ENCODE data around the gene CDH26. TPM values are rescaled to one million over a fixed set of nuclear protein-coding genes. Genes with fewer than 3 reads are reported as not detected.

Gene CDH26
- polyA plus RNA-seq, result not detected

DNA sequence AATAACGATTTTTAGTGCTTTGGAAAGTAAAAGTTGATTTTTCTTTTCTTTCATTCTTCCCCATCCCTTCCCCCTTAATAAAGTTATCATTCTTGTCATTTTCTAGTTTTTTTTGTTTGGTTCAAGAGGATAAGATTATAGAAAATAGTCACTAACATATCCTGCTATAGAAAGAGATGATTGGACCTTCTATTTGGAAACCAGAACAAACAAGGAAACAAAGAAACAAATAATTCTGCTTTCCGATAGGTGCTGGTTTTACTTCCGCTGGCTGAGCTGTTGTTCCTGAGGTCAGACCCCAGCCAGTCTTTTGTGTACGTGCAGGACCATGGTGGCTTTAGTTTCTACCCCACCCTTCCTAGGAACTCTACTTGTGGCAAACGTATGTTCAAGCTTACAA is at the start of gene CDH26:
CDH26 (plus strand) TSS at position 301 of the 400 bp plus-strand sequence. CDS start 304 bp downstream, outside the sequence.
- H3K4me3 Mint-ChIP-seq, result no peak within 1 kb of the TSS
- H3K27me3 Mint-ChIP-seq, result no peaks in the 10 kb centered on the region
- H3K27ac Mint-ChIP-seq, result peak within 1 kb of the TSS in 1 of 3 donors; percentile 50

DNA sequence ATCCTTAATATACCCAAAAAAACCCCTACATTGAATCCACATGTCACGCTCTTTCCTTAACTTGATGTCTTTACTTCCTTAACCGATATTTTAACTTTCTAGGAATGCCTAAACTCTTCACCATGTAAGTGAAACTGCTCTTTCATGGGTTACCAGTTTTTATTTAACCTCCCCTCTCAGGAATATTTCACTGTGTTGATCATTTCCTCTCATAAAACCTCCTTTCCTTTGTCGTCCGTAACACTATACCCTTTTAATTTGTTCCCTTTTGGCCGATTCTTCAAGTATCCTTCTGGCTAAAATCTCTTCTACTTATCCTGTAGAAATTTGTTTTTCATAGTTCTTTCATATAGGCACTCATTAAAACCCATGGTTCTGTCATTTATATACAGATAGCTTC is 49.4 kb upstream of the CDH26 start:
- Mint-ChIP-seq H3K4me3 (no peak overlapping the region), H3K36me3 (peaks cover 3% of the 10 kb centered on the region), H3K27me3 (no peaks in the 10 kb centered on the region), H3K9me3 (no peaks in the 10 kb centered on the region), H3K4me1 (peaks cover 0 to 6% (median 6%) of the 10 kb centered on the region in 3 donors), H3K27ac (no peak overlapping the region)

More for the DNA sequence above, at the start of gene CDH26:
- Mint-ChIP-seq H3K9me3 (no peaks in the 10 kb centered on the region), H3K36me3 (no peaks in the 10 kb centered on the region), H3K4me1 (no peaks in the 10 kb centered on the region)

DNA sequence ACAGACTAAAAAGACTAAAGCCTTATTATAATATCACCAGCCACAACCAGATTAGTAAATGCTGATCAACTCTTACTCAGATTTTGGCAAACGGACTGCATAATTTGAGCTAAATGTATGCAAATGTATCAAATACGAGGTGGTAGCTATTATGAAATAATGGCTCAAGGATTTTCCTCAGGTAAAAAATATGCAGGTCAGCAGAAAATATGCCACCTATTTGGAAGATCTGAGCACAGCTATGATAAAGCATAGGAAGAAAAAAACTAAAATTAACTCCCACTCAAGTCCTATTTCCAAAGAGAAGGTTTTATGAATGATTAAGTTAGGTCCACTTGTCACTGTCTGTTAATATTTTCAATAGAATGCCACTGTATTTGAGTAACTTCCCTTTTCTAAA is 47.2 kb upstream of the CDH26 start:
- Mint-ChIP-seq H3K27ac (no peak overlapping the region), H3K4me3 (no peak overlapping the region), H3K36me3 (peaks cover 3% of the 10 kb centered on the region), H3K27me3 (no peaks in the 10 kb centered on the region), H3K9me3 (no peaks in the 10 kb centered on the region), H3K4me1 (peaks cover 0 to 6% (median 6%) of the 10 kb centered on the region in 3 donors)

DNA sequence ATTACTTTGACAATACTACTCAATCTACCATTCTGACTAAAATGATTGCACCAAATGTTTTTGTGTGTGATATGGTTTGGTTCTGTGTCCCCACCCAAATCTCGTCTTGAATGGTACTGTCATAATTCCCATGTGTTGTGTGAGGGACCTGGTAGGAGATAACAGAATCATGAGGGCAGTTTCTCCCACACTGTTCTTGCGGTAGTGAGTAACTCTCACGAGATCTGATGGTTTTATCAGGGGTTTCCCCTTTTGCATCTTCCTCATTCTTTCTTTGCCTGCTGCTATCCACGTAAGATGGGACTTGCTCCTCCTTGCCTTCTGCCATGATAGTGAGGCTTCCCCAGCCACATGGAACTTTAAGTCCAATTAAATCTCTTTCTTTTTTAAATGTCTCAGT is 45.6 kb upstream of the CDH26 start:
- H3K9me3 Mint-ChIP-seq, result no peaks in the 10 kb centered on the region
- H3K36me3 Mint-ChIP-seq, result no peaks in the 10 kb centered on the region
- no peak overlapping the region for H3K27ac Mint-ChIP-seq
- peaks cover 0 to 6% (median 6%) of the 10 kb centered on the region in 3 donors for H3K4me1 Mint-ChIP-seq
- H3K27me3 Mint-ChIP-seq, result no peaks in the 10 kb centered on the region
- no peak overlapping the region for H3K4me3 Mint-ChIP-seq

DNA sequence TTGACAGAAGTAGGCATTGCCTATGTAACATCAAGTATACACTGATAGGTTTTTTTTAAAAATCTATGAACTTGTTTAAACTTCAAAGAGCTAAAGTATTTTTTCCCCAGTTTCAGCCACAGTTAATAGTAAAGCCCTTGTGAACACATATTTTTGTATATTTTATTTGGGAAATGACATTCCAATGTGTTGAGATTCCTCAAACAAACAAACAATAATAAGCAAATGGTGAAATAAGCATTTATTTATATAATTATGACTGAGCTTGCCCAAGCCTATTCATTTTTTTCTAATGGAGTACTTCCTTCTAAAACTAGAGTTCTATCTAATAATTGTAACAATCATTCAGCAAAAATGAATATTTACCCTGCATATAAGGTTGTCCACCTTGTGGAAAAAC is 37.3 kb upstream of the CDH26 start:
- Mint-ChIP-seq H3K9me3 (no peaks in the 10 kb centered on the region), H3K4me3 (no peak overlapping the region), H3K27ac (no peak overlapping the region), H3K27me3 (peaks cover 1% of the 10 kb centered on the region), H3K4me1 (peaks cover 0 to 2% (median 0%) of the 10 kb centered on the region in 3 donors), H3K36me3 (peaks cover 1% of the 10 kb centered on the region)

DNA sequence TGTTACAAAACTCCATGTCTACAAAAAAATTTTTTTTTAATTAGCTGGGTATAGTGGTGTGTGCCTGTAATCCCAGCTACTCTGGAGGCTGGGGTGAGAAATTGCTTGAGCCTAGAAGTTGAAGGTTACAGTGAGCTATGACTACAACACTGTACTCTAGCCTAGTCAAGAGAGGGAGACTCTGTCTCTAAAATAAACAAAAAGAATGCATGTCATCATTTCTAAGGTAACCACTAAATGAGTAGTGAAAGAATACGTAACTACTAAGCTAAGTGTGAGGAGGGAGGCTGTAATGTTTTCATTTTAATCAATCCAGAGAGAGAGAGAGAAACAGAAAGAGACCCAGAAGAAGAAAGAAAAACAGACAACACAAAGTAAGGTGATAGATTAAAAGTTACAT is 34.7 kb upstream of the CDH26 start:
- Mint-ChIP-seq H3K4me1 (peaks cover 0 to 2% (median 0%) of the 10 kb centered on the region in 3 donors), H3K36me3 (peaks cover 1% of the 10 kb centered on the region), H3K9me3 (no peaks in the 10 kb centered on the region), H3K27ac (no peak overlapping the region), H3K27me3 (peaks cover 1% of the 10 kb centered on the region), H3K4me3 (no peak overlapping the region)

DNA sequence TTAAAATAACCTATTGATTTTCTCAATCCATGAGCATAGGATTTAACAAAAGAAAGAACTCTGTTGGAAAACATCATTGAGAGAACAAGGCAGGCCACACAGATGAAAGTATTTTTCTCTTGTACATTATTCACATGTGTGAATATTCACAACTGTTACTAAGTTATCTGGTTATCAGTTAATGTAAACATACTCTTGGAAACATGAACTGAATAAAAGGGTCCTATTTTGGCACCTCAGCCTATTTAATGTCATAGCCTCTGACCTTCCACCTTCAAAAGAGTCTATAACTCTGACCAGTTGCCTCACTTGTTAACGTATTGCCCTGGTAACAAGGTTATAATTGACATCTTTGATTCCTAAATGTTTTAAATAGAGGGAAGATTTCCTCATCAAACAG is 32.9 kb upstream of the CDH26 start:
- Mint-ChIP-seq H3K4me3 (no peak overlapping the region), H3K27me3 (peaks cover 1% of the 10 kb centered on the region), H3K27ac (no peak overlapping the region), H3K4me1 (peaks cover 0 to 2% (median 0%) of the 10 kb centered on the region in 3 donors), H3K36me3 (no peaks in the 10 kb centered on the region), H3K9me3 (no peaks in the 10 kb centered on the region)

DNA sequence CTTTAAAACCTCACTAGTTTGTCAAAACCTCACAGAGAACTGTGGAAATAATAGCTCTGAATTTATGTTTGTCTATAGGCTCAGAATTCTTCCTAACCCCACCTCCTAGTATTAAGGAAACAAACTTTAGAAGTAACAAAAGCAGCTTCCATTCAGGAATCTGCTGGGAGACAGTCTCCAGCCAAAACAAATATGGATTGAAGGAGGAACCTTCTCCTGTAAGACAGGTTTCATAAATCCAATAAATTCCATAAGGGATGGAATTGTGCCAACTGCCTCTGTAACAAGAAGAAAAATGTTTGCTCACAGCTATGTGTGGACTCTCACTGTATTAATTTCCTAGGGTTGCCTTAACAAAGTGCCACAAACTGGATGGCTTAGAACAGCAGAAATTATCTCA is 32.3 kb upstream of the CDH26 start:
- H3K27me3 Mint-ChIP-seq, result peaks cover 1% of the 10 kb centered on the region
- H3K9me3 Mint-ChIP-seq, result no peaks in the 10 kb centered on the region
- no peak overlapping the region for H3K4me3 Mint-ChIP-seq
- H3K36me3 Mint-ChIP-seq, result no peaks in the 10 kb centered on the region
- H3K4me1 Mint-ChIP-seq, result peaks cover 0 to 2% (median 0%) of the 10 kb centered on the region in 3 donors
- H3K27ac Mint-ChIP-seq, result no peak overlapping the region

DNA sequence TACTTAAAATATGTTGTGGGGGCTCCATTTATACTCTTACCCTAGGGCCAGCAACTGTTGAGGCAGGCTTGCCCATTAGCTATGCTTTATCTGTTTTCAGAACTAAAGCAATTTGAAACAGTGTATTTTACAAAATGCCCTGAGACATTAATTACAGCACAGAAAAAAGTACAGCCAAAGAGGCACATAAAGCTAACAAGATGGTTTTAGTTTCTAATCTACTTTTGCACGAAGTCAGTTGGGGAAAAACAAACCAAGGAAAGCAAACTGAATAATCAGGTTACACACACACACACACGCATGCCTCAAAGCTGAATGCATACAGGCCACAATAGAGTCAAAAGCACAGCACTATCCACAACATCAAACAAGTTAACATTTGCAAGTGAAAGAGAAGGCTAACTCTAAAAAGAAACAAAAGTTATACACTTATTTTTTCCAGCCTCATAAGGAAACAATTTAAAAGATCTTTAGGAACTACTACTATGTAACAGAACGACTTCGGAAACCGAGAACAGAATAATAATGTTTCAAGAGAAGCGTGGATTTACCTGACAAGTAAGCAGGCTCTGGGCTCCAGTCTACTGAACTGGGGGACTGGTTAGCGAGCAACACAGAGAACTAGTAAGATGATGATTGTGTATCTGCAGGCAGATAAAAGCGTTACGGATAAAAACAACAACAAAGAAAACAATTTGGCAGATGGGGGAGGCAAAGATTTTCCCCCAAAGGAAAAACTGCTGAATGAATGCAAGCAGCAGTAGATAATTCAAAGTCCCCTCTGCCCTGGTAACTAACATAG is 26.5 kb upstream of the CDH26 start:
- H3K4me1 Mint-ChIP-seq, result peaks cover 1 to 14% (median 11%) of the 10 kb centered on the region in 3 donors
- H3K27me3 Mint-ChIP-seq, result no peaks in the 10 kb centered on the region
- no peaks in the 10 kb centered on the region for H3K9me3 Mint-ChIP-seq
- peak overlapping the region in 1 of 3 donors; percentile 73 for H3K27ac Mint-ChIP-seq
- peak overlapping the region in 3 of 4 donors; percentile 40 to 72 (median 66) for H3K4me3 Mint-ChIP-seq
- H3K36me3 Mint-ChIP-seq, result peaks cover 5% of the 10 kb centered on the region

DNA sequence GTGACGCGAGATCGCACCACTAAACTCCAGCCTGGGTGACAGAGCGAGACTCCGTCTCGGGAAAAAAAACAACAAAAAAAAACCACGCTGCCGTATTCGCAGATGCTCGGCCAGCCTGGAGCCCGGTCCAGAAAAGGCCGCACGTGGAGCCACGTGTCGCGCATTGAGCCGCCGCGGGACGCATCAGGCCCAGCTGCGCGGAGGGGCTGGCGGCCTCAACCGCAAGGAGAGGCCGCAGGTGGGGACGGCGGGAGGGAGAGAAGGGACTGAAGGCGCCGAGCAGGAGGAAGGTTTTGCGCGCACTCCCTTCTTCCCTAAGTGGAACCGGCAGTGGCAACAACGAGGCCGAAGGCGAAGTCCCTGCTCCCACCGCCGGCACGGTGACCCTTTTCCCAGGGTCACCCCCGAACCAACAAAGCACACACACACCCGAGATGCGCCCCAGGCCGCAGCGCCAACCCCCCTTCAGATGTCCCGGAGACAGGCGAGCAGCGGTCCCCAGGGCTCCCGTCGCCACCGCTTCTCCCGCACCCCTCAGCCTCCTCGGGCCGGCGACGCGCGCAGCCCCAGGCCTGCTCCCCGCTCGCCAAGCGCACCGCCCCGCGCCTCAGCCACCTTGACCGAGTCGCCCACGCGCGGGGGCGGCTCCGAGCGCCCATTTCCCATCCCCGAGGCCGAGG is 25.5 kb upstream of the CDH26 start:
- peak overlapping the region in 2 of 4 donors; percentile 76 to 80 for H3K4me3 Mint-ChIP-seq
- no peaks in the 10 kb centered on the region for H3K27me3 Mint-ChIP-seq
- peaks cover 4 to 19% (median 16%) of the 10 kb centered on the region in 3 donors for H3K4me1 Mint-ChIP-seq
- H3K9me3 Mint-ChIP-seq, result no peaks in the 10 kb centered on the region
- H3K27ac Mint-ChIP-seq, result no peak overlapping the region
- H3K36me3 Mint-ChIP-seq, result peaks cover 6% of the 10 kb centered on the region

DNA sequence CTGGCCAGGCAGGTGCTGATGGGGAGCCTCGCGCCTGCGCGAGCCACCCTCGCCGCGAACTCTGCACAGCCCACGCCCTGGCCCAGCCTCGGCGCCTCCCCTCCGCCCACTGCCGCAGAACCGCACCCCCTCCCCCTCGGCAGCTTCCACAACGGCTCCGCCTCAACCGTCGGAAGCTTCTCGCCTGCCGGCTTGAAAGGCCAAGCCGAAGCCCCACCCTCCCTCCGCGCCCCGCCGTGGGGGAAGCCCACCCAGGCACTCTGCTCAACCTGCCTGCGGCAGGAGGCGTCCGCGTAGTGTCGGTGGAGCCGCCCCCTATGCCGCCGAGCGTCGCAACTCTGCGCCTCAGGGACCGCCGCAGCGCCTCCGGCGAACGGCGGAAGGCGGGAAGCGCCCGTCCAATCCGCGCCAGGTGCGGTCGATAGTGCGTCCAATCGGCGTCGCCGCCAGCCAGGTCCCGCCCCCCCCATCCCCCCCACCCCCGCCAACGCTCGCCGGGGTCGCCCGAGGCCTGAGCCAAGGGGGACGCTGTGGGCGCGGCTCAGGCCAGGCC is 24.9 kb upstream of the CDH26 start, which contains the start of gene SYCP2:
SYCP2 (minus strand) TSS at position 342 of the 553 bp plus-strand sequence. CDS start 11,224 bp downstream, outside the sequence.
- Mint-ChIP-seq H3K27ac (peak within 1 kb of the TSS in 2 of 3 donors; percentile 23 to 67), H3K36me3 (peaks cover 6% of the 10 kb centered on the region), H3K9me3 (no peaks in the 10 kb centered on the region), H3K27me3 (no peaks in the 10 kb centered on the region), H3K4me1 (peaks cover 10 to 25% (median 22%) of the 10 kb centered on the region in 3 donors), H3K4me3 (peak within 1 kb of the TSS; percentile 60 to 87 (median 79))

DNA sequence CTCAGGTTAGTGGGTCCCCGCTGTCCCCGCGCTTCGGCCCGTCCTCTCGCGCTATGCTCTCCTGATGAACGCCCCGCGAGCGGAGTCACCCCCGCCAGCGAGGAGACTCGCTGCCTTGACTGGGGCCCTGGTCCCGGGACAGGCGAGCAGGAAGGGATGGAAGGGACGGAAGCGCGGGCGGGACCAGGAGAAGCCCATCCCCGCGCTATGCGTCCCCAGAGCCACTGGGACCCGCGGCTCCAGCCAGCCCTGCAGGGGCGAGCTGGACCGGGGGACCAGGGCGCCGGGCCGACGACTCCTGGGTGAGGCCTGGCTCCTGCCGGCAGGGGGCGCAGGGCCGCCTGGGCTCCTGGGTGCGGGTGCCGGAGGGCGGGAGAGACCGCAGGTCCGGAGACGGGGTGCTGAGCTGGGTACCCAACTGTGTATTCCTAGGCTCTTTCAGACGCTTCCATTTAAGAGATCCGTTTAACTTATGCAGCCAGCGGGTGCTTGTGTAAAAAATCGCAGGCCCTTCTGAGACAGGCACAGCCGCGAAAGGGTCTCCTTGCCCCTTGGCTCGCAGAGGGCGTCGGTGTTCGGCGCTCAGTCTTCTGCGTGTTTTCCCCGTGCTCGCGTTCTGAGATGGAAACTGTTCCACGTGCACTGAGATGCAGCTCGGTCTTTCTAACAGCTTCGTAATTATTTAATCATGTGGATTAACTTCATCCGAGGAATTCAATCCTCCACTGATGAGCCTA is 24.2 kb upstream of the CDH26 start:
- H3K27me3 Mint-ChIP-seq, result no peaks in the 10 kb centered on the region
- H3K36me3 Mint-ChIP-seq, result peaks cover 6% of the 10 kb centered on the region
- H3K4me3 Mint-ChIP-seq, result peak overlapping the region; percentile 60 to 87 (median 78)
- H3K4me1 Mint-ChIP-seq, result peaks cover 14 to 27% (median 26%) of the 10 kb centered on the region in 3 donors
- H3K9me3 Mint-ChIP-seq, result no peaks in the 10 kb centered on the region
- H3K27ac Mint-ChIP-seq, result peak overlapping the region in 2 of 3 donors; percentile 23 to 67

DNA sequence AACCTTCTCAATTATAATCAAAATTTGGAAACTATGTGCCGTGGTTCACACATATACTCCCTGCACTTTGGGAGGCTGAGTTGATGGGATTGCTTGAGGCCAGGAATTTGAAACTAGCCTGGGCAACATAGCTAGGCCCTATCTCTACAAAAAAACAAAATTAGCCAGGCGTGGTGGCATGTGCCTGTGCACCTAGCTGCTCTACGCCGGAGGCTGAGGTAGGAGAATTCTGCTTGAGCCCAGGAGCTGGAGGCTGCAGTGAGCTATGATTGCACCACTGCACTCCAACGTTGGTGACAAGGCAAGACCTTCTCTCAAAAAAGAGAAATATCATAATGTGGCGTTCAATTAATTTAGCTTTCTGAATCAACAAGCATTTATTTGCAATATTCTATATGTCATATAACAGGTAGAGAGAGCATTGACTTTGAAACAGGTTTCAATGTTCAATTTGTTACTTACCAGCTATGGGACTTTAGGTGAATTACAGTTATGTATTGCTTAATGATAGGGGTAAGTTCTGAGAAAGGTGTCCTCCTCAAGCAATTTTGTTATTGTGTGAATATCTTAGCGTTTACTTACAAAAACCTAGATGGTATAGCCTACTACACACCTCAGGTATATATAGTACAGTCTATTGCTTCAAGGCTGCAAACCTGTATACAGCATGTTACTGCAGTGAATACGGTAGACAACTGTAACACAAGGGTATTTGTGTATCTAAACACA is 22.6 kb upstream of the CDH26 start:
- no peaks in the 10 kb centered on the region for H3K27me3 Mint-ChIP-seq
- no peak overlapping the region for H3K27ac Mint-ChIP-seq
- H3K36me3 Mint-ChIP-seq, result peaks cover 6% of the 10 kb centered on the region
- peak overlapping the region in 2 of 4 donors; percentile 12 to 46 for H3K4me3 Mint-ChIP-seq
- peaks cover 16 to 30% (median 26%) of the 10 kb centered on the region in 3 donors for H3K4me1 Mint-ChIP-seq
- H3K9me3 Mint-ChIP-seq, result no peaks in the 10 kb centered on the region

DNA sequence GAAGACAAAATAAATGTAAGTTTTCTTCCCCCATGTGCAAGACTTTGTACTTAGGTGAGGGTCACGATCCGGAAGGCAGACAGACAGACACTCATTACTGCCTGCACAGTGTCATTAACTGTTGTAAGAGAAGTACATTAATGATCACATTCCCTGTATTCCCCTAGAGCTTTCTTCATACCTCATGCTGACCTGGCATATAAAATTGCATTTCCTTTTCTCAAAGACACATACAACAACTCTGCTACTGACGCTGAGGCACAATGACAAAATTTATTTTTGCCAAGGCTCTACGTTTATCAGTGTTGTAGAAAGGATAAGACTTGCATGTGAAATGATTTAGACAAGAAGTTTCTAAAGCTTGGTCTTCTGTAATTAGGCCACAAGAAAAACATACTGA is 21.8 kb upstream of the CDH26 start:
- H3K4me3 Mint-ChIP-seq, result peak overlapping the region in 2 of 4 donors; percentile 46 to 58
- peaks cover 20 to 38% (median 31%) of the 10 kb centered on the region in 3 donors for H3K4me1 Mint-ChIP-seq
- peaks cover 6% of the 10 kb centered on the region for H3K36me3 Mint-ChIP-seq

More for the DNA sequence above, 21.8 kb upstream of the CDH26 start:
- no peaks in the 10 kb centered on the region for H3K9me3 Mint-ChIP-seq
- H3K27ac Mint-ChIP-seq, result no peak overlapping the region
- H3K27me3 Mint-ChIP-seq, result no peaks in the 10 kb centered on the region
